HepG2 (cell line): ENCODE data around the gene IGDCC3. TPM values are rescaled to one million over a fixed set of nuclear protein-coding genes. Genes with fewer than 3 reads are reported as not detected.

Experiments used
- ARID4A ChIP-seq: sonication (generic); formaldehyde crosslinking; IDR thresholded peaks from 2 replicates; pipeline ENCODE4 v1.5.0; 2020; ENCODE audit warnings: mild to moderate bottlenecking, missing genetic modification reagents, borderline replicate concordance
- ARNT2 ChIP-seq: sonication (generic); formaldehyde crosslinking; IDR thresholded peaks from 2 replicates; pipeline ENCODE4 v1.8.0; 2022; ENCODE audit warnings: mild to moderate bottlenecking, low read depth, missing genetic modification reagents, moderate library complexity
- DMTF1 ChIP-seq: sonication (generic); formaldehyde crosslinking; IDR thresholded peaks from 2 replicates; pipeline ENCODE4 v1.4.0; 2020; ENCODE audit warnings: mild to moderate bottlenecking, missing genetic modification reagents
- FLYWCH1 ChIP-seq: sonication (generic); formaldehyde crosslinking; IDR thresholded peaks from 2 replicates; pipeline ENCODE4 v1.8.1; 2023; ENCODE audit warnings: mild to moderate bottlenecking, missing genetic modification reagents
- POLR2A ChIP-seq, 2 experiments: IDR thresholded peaks; 2 replicates each; pipeline ENCODE4 v1.6.1; 2011; ENCODE audit warnings: low read depth in 2 of 2, low read length in 2 of 2, mild to moderate bottlenecking in 1 of 2, moderate library complexity in 1 of 2; ENCODE audit not compliant: insufficient read depth in 1 of 2
- TBL1XR1 ChIP-seq: fragments of 150-350 bp; IDR thresholded peaks from 2 replicates; pipeline ENCODE4 v1.6.1; 2014; ENCODE audit warnings: borderline replicate concordance, low read length; ENCODE audit not compliant: partially characterized antibody
- THAP7 ChIP-seq: sonication (generic); formaldehyde crosslinking; IDR thresholded peaks from 2 replicates; pipeline ENCODE4 v1.8.1; 2023; ENCODE audit warnings: mild to moderate bottlenecking, missing genetic modification reagents
- THAP8 ChIP-seq: sonication (generic); formaldehyde crosslinking; IDR thresholded peaks from 2 replicates; pipeline ENCODE4 v1.5.1; 2020; ENCODE audit warnings: missing genetic modification reagents, mild to moderate bottlenecking, borderline replicate concordance
- ZFP37 ChIP-seq: sonication (generic); formaldehyde crosslinking; IDR thresholded peaks from 2 replicates; pipeline ENCODE4 v1.4.0; 2020; ENCODE audit warnings: missing genetic modification reagents, borderline replicate concordance
- ZMAT3 ChIP-seq: sonication (generic); formaldehyde crosslinking; conservative IDR thresholded peaks from 2 replicates; pipeline ENCODE4 v1.7.0; 2021; ENCODE audit warnings: missing genetic modification reagents
- ZNF275 ChIP-seq: sonication (generic); formaldehyde crosslinking; IDR thresholded peaks from 2 replicates; pipeline ENCODE4 v1.8.0; 2022; ENCODE audit warnings: missing genetic modification reagents, mild to moderate bottlenecking, inconsistent platforms, borderline replicate concordance
- ZNF30 ChIP-seq: sonication (generic); formaldehyde crosslinking; IDR thresholded peaks from 2 replicates; pipeline ENCODE4 v1.5.0; 2020; ENCODE audit warnings: mild to moderate bottlenecking, missing genetic modification reagents
- ZNF333 ChIP-seq: sonication (generic); formaldehyde crosslinking; IDR thresholded peaks from 2 replicates; pipeline ENCODE4 v1.4.0; 2020; ENCODE audit warnings: mild to moderate bottlenecking, missing genetic modification reagents, borderline replicate concordance
- ZNF549 ChIP-seq: sonication (generic); formaldehyde crosslinking; IDR thresholded peaks from 2 replicates; pipeline ENCODE4 v1.5.0; 2020; ENCODE audit warnings: missing genetic modification reagents
- ZNF850 ChIP-seq: sonication (generic); formaldehyde crosslinking; conservative IDR thresholded peaks from 2 replicates; pipeline ENCODE4 v1.9.0; 2021; ENCODE audit warnings: mild to moderate bottlenecking, missing genetic modification reagents
- polyA plus RNA-seq, 8 experiments: library from polyadenylated mRNA; depleted of rRNA in 3 of 8; stranded (reverse) in 7 of 8; unstranded in 1 of 8; fragments of >200 nt; fragmentation: Illumina TruSeq in 4 of 8; extraction: Trizol in 4 of 8; gene quantifications; 2 replicates each; pipeline versions ENCODE4 v1.2.1 to v1.2.3, GENCODE V29; 2011 to 2016; ENCODE audit warnings: low read depth in 4 of 8, missing spikeins in 1 of 8, mixed read lengths in 1 of 8; ENCODE audit not compliant: insufficient read depth in 1 of 8
- total RNA-seq, 5 experiments: library from RNA; depleted of rRNA; stranded (reverse); fragments of >200 nt; fragmentation: Illumina TruSeq; extraction: Trizol; gene quantifications; 2 replicates each; pipeline ENCODE4 v1.2.3, GENCODE V29; 2016; ENCODE audit warnings: low read depth in 1 of 5

The IGDCC3 gene
- total and polyA plus RNA-seq, 2 of the 13 experiments (the other 11 are each of a cell fraction or from before 2014, with no cell fraction given) = 30.1 to 51.8 TPM

GRCh38 chr15:65304381-65305149 lies 73.2 kb downstream of the IGDCC3 start, which contains the start of gene RNU5B-1 (continued):
- TF ChIP-seq THAP7 (CRISPR knock-in tag) (no peak), ZNF549 (CRISPR knock-in tag) (no peak), POLR2A (IDR thresholded peaks at IDR 0.05; ENCODE audit: insufficient read depth in 1 of 2, low read depth in 2 of 2, low read length in 2 of 2) (peak; percentile 98 to 100), FLYWCH1 (CRISPR knock-in tag) (no peak; the same call in 1 of the 2 replicates), ZNF850 (CRISPR knock-in tag) (no peak), TBL1XR1 (no peak), ZMAT3 (no peak), ZFP37 (CRISPR knock-in tag) (0 out of 2 replicates have a peak, but pooled peaks have one; percentile 21), DMTF1 (CRISPR knock-in tag) (no peak), ARID4A (CRISPR knock-in tag) (no peak; the same call in 1 of the 2 replicates), ZNF333 (CRISPR knock-in tag) (no peak), ARNT2 (CRISPR knock-in tag) (peak; percentile 56; the same call in 1 of the 2 replicates), ZNF275 (CRISPR knock-in tag) (peak; percentile 71; the same call in 1 of the 2 replicates), THAP8 (CRISPR knock-in tag) (peak; percentile 81; the same call in 1 of the 2 replicates), ZNF30 (CRISPR knock-in tag) (no peak)
